Measurements from ENCODE around the gene SPEN.

Gene SPEN

GRCh38 chr1:15843826-15844572 is 3.5 kb upstream of the SPEN start:
- TF ChIP-seq ZBTB7A (IDR thresholded peaks at IDR 0.05; ENCODE audit: low read depth) (no peak), YY1 (IDR thresholded peaks at IDR 0.05; ENCODE audit: low read depth) (no peak), EGR1 (IDR thresholded peaks at IDR 0.05) (no peak), RAD21 (IDR thresholded peaks at IDR 0.05; ENCODE audit: low read depth) (no peak), CEBPB (IDR thresholded peaks at IDR 0.05) (no peak), TCF12 (IDR thresholded peaks at IDR 0.05; ENCODE audit: low read depth) (no peak), MAX (IDR thresholded peaks at IDR 0.05) (no peak), FOXM1 (IDR thresholded peaks at IDR 0.05; ENCODE audit: borderline replicate concordance, low read depth) (no peak), TAF1 (IDR thresholded peaks at IDR 0.05; ENCODE audit: low read depth) (no peak), REST (IDR thresholded peaks at IDR 0.05; ENCODE audit: low read depth) (no peak), EP300 (IDR thresholded peaks at IDR 0.05; ENCODE audit: borderline replicate concordance) (no peak), USF1 (IDR thresholded peaks at IDR 0.05) (no peak)

GRCh38 chr1:15847893-15848142 is 311 bp downstream of the SPEN start:
- TF ChIP-seq CEBPB (IDR thresholded peaks at IDR 0.05) (no peak), RAD21 (IDR thresholded peaks at IDR 0.05; ENCODE audit: low read depth) (no peak), MAX (IDR thresholded peaks at IDR 0.05) (peak; percentile 54; the same call in 1 of the 2 replicates)

- TF ChIP-seq YY1 (IDR thresholded peaks at IDR 0.05; ENCODE audit: low read depth) (no peak), TCF12 (IDR thresholded peaks at IDR 0.05; ENCODE audit: low read depth) (0 out of 2 replicates have a peak, but pooled peaks have one; percentile 38), TAF1 (IDR thresholded peaks at IDR 0.05; ENCODE audit: low read depth) (no peak), EP300 (IDR thresholded peaks at IDR 0.05; ENCODE audit: borderline replicate concordance) (no peak), CREB1 (IDR thresholded peaks at IDR 0.05; ENCODE audit: low read depth) (no peak), ZBTB7A (IDR thresholded peaks at IDR 0.05; ENCODE audit: low read depth) (peak; percentile 62; the same call in 1 of the 2 replicates), TEAD4 (IDR thresholded peaks at IDR 0.05) (no peak), REST (IDR thresholded peaks at IDR 0.05; ENCODE audit: low read depth) (no peak), FOXM1 (IDR thresholded peaks at IDR 0.05; ENCODE audit: borderline replicate concordance, low read depth) (no peak), MAX (IDR thresholded peaks at IDR 0.05) (no peak), EGR1 (IDR thresholded peaks at IDR 0.05) (no peak), NFIC (IDR thresholded peaks at IDR 0.05) (no peak), RAD21 (IDR thresholded peaks at IDR 0.05; ENCODE audit: low read depth) (no peak), CEBPB (IDR thresholded peaks at IDR 0.05) (no peak), USF1 (IDR thresholded peaks at IDR 0.05) (no peak)
Observed at GRCh38 chr1:15848143-15848928, 829 bp downstream of the SPEN start.

GRCh38 chr1:15848929-15849774 is 1.6 kb downstream of the SPEN start:
- peak; percentile 5; the same call in 1 of the 2 replicates for TF ChIP-seq EP300 (IDR thresholded peaks at IDR 0.05; ENCODE audit: borderline replicate concordance)
- no peak; the same call in 1 of the 2 replicates for TF ChIP-seq TAF1 (IDR thresholded peaks at IDR 0.05; ENCODE audit: low read depth)
- TF ChIP-seq CEBPB (IDR thresholded peaks at IDR 0.05), result no peak; the same call in 1 of the 2 replicates
- no peak; the same call in 1 of the 2 replicates for TF ChIP-seq MAX (IDR thresholded peaks at IDR 0.05)
- TF ChIP-seq TCF12 (IDR thresholded peaks at IDR 0.05; ENCODE audit: low read depth), result peak; percentile 18; the same call in 1 of the 2 replicates
- peak; percentile 68 for TF ChIP-seq EGR1 (IDR thresholded peaks at IDR 0.05)
- TF ChIP-seq FOXM1 (IDR thresholded peaks at IDR 0.05; ENCODE audit: borderline replicate concordance, low read depth), result no peak

Data from Ishikawa (cell line).